ENCODE results near the gene BACH1. TPM values are rescaled to one million over a fixed set of nuclear protein-coding genes. Genes with fewer than 3 reads are reported as not detected.

BACH1 gene
- polyA plus RNA-seq, 1 of the 3 experiments (the other 2 are of a cell fraction) = 18.1 TPM

DNA sequence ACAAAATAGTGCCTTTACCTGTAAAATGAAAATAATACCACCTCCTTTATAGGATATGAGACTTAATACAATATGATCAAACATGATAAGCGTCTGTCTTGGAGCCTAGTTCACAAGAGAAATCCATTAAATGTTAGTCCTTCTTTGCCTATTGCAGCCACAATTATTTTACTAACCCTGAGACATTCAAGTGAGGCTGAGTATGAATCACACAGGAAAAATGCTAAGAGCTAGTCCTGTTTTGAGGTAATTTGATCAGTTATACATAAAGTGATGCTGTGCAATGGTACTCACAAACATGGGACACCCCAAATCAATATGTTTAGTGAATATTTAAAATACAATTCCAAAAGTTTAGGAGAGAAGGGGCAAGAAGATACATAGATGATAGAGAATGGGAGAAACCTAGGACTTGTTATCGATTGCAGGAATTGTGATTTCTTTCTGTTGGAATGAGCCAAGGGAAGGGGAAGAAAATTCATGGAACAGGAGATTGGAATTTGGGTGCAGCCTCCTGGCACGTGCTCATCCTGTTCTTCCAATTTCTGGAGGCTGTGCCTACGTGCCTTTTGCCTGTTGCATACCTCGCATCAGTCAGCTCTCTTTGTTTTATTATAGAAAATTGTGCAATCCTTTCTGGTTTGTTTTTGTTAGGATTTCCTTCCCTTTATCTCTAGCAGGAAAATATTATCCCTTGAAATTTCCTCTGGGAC, 39.9 kb upstream of the BACH1 start (continued):
- TF ChIP-seq, protein P1, sequence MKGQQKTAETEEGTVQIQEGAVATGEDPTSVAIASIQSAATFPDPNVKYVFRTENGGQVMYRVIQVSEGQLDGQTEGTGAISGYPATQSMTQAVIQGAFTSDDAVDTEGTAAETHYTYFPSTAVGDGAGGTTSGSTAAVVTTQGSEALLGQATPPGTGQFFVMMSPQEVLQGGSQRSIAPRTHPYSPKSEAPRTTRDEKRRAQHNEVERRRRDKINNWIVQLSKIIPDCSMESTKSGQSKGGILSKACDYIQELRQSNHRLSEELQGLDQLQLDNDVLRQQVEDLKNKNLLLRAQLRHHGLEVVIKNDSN (IDR thresholded peaks at IDR 0.05; ENCODE audit: borderline replicate concordance, low read depth) = peak; percentile 56; the same call in 1 of the 2 replicates
- TF ChIP-seq POLR2AphosphoS5 (IDR thresholded peaks at IDR 0.05; ENCODE audit: low read depth, low read length) (no peak), ELF1 (IDR thresholded peaks at IDR 0.05) (no peak), YY1 (IDR thresholded peaks at IDR 0.05; ENCODE audit: low read depth) (no peak), RCOR1 (IDR thresholded peaks at IDR 0.05; ENCODE audit: low read length) (no peak), TAF1 (IDR thresholded peaks at IDR 0.05; ENCODE audit: borderline replicate concordance, low read depth, low read length) (no peak), EZH2phosphoT487 (IDR thresholded peaks at IDR 0.05; ENCODE audit: borderline replicate concordance, low read depth) (no peak), RXRA (IDR thresholded peaks at IDR 0.05; ENCODE audit: borderline replicate concordance, low read depth) (no peak), TCF12 (IDR thresholded peaks at IDR 0.05) (0 out of 2 replicates have a peak, but pooled peaks have one; percentile 13), NRF1 (IDR thresholded peaks at IDR 0.05; ENCODE audit: low read depth, low read length) (no peak), RFX5 (IDR thresholded peaks at IDR 0.05; ENCODE audit: low read length) (no peak), GATA2 (CRISPR knock-in tag; IDR thresholded peaks at IDR 0.05) (no peak), SMC3 (IDR thresholded peaks at IDR 0.05; ENCODE audit: low read depth, low read length) (no peak), RAD21 (IDR thresholded peaks at IDR 0.05; ENCODE audit: low read length) (no peak)
- TF ChIP-seq, protein P2, sequence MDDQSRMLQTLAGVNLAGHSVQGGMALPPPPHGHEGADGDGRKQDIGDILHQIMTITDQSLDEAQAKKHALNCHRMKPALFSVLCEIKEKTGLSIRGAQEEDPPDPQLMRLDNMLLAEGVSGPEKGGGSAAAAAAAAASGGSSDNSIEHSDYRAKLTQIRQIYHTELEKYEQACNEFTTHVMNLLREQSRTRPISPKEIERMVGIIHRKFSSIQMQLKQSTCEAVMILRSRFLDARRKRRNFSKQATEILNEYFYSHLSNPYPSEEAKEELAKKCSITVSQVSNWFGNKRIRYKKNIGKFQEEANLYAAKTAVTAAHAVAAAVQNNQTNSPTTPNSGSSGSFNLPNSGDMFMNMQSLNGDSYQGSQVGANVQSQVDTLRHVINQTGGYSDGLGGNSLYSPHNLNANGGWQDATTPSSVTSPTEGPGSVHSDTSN (IDR thresholded peaks at IDR 0.05) = no peak
- TF ChIP-seq, protein P3, sequence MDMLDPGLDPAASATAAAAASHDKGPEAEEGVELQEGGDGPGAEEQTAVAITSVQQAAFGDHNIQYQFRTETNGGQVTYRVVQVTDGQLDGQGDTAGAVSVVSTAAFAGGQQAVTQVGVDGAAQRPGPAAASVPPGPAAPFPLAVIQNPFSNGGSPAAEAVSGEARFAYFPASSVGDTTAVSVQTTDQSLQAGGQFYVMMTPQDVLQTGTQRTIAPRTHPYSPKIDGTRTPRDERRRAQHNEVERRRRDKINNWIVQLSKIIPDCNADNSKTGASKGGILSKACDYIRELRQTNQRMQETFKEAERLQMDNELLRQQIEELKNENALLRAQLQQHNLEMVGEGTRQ (IDR thresholded peaks at IDR 0.05; ENCODE audit: borderline replicate concordance, low read depth, low read length) = no peak
- TF ChIP-seq, protein P4, sequence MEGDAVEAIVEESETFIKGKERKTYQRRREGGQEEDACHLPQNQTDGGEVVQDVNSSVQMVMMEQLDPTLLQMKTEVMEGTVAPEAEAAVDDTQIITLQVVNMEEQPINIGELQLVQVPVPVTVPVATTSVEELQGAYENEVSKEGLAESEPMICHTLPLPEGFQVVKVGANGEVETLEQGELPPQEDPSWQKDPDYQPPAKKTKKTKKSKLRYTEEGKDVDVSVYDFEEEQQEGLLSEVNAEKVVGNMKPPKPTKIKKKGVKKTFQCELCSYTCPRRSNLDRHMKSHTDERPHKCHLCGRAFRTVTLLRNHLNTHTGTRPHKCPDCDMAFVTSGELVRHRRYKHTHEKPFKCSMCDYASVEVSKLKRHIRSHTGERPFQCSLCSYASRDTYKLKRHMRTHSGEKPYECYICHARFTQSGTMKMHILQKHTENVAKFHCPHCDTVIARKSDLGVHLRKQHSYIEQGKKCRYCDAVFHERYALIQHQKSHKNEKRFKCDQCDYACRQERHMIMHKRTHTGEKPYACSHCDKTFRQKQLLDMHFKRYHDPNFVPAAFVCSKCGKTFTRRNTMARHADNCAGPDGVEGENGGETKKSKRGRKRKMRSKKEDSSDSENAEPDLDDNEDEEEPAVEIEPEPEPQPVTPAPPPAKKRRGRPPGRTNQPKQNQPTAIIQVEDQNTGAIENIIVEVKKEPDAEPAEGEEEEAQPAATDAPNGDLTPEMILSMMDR (IDR thresholded peaks at IDR 0.05) = no peak
- TF ChIP-seq, protein P5, sequence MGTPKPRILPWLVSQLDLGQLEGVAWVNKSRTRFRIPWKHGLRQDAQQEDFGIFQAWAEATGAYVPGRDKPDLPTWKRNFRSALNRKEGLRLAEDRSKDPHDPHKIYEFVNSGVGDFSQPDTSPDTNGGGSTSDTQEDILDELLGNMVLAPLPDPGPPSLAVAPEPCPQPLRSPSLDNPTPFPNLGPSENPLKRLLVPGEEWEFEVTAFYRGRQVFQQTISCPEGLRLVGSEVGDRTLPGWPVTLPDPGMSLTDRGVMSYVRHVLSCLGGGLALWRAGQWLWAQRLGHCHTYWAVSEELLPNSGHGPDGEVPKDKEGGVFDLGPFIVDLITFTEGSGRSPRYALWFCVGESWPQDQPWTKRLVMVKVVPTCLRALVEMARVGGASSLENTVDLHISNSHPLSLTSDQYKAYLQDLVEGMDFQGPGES (IDR thresholded peaks at IDR 0.05; ENCODE audit: low read depth, low read length) = no peak
